Activated effector memory CD4-positive, alpha-beta T cell treated with Interleukin-2 at 50 U/mL for 16 hours (primary cell): ENCODE measurements around the gene SLX4IP.
"Not testable (repeated sequence)": the region's sequence is repeated elsewhere in the genome, so short reads cannot be mapped to it uniquely, and the experiment has no call there.

Experiments
- DNase-seq: peaks from one replicate; pipeline ENCODE4 v3.0.0-alpha.2; 2020

SLX4IP gene

DNA sequence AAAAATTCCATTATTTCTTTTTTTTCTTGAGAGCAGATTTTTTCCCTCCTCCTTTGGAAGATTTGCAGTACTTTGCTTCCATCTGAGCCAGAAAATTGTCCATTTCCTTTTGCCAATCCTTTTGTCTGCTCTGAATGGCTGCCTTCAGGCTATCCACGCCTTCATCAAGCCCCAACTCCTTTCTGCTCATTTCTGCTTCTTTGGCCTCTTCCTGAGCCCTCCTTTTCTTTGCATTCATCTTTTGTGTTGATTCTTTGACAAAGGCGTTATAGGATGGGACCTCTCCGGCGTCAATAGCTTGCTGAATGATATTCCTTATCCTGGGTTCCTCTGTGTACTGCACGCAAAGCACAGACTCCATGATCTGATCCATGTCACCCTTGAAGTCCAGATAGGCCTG lies 178.3 kb downstream of the SLX4IP start:
- not testable (repeated sequence) for DNase-seq

DNA sequence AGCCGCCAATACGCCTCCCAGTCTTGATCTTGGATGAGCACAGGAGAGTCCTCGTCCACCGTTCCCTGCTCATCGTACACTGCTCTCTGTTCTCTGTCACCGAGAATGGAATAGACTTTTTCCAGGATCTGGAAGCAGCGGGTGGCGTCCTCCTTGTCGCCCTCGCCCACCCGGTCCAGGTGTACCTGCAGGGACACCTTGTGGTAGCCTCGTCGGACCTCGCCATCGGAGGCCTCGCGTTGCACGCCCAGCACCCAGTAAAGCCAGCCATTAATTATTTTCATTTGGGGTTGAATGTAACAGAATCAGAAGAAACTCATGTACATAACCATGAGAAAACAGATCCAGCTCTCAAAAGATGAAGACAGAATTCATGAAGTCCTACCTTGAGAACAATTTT lies 178.8 kb downstream of the SLX4IP start:
- no peak for DNase-seq

GRCh38 chr20:10616212-10616611 lies 181.1 kb downstream of the SLX4IP start:
- DNase-seq: no peak

DNA sequence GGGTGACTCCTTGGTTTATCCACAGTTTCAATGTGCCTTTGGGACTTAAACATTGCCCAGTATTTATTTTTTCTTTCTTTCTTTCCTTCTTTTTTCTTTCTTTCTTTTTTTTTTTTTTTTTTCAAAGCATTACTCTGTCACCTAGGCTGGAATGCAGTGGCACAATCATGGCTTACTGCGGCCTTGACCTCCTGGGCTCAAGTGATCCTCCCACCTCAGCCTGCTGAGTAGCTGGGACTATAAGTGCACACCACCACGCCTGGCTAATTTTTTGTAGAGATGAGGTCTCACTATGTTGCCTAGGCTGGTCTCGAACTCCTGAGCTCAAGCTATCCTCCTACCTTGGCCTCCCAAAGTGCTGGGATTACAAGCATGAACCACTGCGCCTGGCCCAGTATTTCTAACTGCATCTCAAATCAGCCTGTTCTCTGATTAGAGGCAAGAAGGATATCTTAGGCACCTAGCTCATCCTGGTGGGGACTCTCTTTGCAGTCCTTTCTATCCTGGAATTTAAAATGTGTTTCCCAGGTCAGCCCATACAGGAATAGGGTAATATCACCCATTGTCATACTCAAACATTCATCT lies 182.5 kb downstream of the SLX4IP start:
- not testable (repeated sequence) for DNase-seq

DNA sequence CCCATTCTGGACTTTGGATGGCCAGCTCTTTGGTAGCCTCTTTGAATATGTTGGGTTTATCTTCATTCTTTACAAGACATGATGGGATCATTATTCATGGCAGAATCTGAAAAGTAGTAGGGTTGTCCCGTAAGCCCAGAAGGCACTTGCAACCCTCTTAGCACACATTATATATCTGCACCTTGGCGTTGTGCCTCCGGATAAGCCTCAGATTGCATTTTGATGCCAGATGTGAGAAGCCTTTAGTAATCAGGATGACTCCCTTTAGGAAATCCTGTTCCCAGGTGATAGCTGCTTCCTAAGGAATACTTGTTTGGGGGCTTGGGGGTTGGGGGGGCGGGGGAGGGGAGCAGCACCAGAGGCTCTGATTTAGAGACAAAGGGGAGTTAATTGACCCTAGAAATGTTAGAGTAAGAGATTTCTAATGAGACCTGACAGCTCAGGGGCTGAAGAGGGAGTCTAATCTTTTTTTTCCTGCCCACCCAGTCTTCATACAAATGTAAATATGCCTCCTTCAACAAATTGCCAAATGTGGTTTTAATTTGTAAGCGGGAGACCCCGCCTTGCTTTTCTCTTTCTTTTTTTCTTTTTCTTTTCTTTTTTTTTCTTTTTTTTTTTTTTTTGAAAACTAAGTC lies 183.6 kb downstream of the SLX4IP start:
- no peak for DNase-seq

GRCh38 chr20:10619427-10619826 lies 184.3 kb downstream of the SLX4IP start:
- no peak for DNase-seq

- DNase-seq: no peak
Measured at GRCh38 chr20:10621149-10621548, 186.0 kb downstream of the SLX4IP start.

DNA sequence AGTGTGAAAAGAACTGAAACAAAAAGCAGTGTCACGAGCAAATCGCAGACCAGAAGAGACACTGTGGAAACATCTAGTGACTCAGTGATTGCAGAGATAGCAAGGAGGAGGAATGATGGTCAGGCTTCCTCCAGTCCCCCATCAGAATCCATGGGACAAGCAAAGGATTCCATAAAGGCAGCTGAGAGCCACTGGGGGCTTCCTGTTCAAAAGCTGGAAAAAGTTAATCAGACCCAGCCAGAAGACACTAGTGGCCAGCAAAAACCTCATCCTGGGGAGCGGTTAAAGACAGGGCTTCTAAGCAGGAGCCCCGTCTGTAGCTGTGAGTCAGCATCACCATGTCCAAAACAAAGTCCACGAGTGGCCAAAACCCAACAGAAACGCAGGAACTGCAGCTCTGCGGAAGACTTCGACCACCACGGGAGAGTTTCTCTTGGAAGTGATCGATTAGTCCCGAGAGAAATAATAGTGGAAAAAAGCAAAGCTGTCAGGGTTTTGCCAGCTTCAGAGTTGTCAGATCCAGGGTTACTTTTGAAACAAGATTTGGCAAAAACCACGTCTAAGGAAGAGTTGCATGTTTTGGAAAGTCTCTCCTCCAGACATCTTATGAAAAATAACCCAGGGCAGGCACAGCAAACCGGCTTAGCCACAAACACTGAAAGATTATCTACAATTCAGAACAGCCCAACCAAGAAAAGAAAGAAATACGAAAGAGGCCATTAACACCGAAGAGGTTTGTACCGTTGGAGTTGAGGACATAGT lies 187.7 kb downstream of the SLX4IP start:
- DNase-seq: no peak

DNA sequence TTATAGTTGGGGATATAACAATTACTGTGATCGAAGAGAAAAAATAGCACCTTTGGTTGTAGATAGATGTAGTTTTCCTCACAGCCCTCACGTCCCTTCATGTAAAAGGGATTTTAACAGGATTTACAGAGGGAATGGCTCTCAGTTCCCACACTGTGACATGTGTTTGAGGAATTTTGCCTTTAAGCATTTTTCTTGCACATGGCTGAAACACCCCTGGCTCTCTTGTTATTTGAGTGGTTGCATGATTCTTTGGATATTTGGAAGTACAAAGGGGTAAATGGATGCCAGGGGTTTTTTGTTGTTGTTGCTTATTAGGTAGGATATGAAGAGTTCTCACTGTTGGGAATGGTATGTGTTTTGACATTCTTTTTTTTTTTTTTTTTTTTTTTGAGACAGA lies 190.5 kb downstream of the SLX4IP start:
- DNase-seq: no peak

GRCh38 chr20:10626896-10627295 lies 191.8 kb downstream of the SLX4IP start:
- no peak for DNase-seq

- no peak for DNase-seq
Measured at GRCh38 chr20:10629946-10630650, 195.0 kb downstream of the SLX4IP start.

- DNase-seq: no peak
Measured at GRCh38 chr20:10631126-10631525, 196.0 kb downstream of the SLX4IP start.

DNA sequence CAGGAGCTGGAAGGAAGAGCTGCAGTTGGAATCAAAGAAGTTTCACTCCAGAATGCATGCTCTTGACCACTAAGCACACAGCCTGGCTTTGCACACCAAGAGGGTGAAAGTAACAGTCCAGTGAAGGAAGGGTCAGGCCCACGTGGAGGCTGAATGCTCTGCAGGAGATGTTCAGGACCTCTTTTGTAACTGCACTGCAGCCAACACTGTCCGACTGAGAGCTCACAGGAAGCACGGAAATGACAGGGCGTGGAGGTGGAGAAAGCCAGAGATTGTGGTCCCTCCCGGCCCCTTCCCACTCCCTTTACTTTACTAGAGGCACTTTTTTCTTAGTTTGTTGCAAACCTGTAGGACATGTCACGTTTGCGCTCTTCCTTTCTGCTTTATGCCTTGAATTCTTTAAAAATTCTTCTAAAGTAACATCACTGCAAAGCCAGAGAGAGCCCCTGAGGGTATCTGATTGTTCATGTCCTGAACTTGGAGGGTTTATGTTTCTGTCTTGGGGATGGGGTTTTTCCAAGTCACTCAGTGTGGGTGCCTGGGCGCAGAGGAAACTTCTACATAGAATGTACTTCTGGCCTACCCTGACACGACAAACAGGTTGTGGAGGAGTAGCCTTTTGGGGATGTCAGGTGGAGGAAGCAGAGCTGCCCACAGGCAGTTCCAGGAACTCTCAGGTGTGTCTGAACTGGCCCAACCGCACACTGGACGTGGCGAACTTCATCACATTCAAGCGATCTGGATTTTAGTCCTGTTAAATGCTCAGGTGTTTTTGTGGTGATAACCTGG lies 197.8 kb downstream of the SLX4IP start:
- DNase-seq: no peak

DNA sequence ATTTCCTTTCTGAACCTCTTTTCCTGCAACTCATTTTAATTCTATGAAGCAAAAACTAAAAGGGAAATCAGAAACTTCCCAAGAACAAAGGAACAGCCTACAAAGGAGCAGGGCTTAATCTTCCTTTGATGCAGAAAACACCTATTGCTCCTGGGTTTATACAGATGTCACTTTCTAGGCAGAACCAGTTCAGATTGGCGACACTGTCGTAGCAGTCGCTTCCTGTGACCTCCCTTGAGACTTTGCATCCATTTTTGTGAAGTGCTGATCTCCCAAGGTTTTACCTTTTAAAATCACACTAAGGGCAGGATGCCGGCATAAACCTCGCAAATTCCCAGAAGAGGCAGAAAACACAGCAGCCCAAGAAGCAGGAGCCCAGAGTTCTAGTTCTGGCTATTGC lies 198.6 kb downstream of the SLX4IP start:
- DNase-seq: no peak

DNA sequence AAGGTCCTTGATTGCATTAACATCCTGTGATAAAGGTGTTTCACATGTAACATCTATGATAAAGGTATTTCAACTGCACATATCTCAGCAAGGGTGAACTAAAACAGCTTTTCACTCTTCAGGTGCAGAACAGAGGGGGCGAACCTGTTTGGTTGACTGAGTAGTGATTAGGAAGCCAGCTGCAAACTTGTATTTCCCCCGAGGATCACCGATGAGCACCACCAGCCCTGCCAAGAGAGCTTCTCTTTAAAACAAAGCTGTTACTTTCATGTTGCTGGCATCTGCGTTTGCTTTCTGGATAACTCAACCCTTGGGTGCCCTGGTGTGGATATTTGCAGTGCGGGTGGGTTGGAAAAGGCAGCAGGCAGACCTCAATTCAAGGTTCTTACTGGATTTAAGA lies 199.1 kb downstream of the SLX4IP start:
- no peak for DNase-seq

DNA sequence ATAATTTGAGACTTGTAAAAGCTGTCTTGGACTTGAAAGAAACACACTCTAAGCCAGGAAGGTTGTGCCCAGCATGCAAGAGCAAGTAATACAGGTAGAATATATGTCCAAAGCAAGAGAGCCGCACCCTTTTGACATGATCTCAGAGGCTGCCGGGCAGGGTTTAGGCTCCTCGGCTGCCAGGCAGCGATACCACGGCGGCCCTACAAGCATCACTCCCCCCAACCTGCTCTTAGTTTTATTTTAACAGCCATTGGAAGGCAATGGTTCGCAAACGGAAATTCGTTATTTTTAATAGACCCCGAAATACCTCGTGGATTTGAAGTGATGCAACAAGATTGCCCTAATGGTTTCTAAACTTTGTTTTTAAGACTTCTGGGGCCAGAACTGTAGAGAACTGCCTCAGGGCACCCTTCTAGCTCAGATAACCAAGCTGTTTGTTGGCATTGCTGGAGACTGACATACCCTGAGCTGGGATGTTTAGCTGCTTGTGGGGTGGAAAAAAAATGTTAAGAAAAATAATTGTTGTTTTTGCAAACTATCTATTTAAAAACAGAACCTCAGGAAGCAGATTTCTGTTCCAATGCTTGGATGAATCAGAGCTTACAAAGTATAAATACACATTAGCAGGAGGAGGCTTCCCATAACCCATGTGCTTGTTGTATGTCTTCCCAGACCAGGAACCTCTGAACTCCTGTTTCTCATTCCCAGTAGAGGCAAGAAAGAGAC lies 199.7 kb downstream of the SLX4IP start:
- DNase-seq: no peak

GRCh38 chr20:10635476-10636208 lies 200.5 kb downstream of the SLX4IP start:
- no peak for DNase-seq

DNA sequence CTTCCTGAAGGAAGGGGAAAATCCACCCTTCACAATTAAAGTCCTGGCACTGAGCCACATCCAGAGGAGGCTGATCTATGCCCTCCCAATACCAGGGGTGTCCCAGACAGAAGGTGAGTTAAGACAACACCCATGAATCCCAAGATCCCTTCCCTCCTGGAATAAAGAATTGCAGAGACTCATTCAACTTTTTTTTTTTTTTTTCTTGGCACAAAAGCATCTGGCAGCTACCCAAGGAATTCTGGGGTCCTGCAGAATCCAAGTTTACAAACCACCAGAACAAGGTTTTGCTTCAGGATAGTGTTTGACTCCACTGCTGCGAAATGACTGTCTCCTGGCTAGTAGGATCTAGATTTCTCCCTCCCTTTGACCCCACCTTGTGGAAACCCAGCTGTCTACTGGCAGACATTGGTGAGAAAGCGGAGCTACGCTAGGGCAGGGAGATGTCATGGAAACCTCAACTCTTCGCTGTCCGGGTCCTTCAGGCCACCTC lies 201.3 kb downstream of the SLX4IP start:
- DNase-seq: no peak

- no peak for DNase-seq
Measured at GRCh38 chr20:10637031-10637559, 202.0 kb downstream of the SLX4IP start.

DNA sequence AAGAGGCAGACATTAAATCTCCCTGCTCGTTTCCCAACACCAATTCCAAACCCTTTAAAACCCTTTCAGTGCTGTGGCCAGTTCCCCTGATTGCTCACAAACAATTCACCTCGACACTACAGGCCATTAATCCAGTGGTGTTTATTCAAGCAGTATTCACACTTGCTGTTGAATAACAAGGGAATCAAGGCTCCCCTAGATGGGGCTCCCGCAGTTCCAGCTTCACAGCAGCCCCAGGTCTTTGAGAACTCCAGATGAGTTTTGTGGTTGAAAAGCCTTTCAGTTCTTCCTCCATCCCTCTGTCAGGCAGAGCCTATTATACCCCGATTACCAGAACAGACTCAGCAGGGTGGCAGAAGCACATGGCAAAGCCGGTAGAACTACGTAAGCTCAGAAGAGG lies 202.5 kb downstream of the SLX4IP start:
- DNase-seq: no peak
